SK-N-SH (cell line): ENCODE results near the gene CIAO1. TPM values are rescaled to one million over a fixed set of nuclear protein-coding genes. Genes with fewer than 3 reads are reported as not detected.
A peak's percentile ranks its signal among the peaks of the same experiment; 100 is the strongest.

Source experiments
- CTCF ChIA-PET: fragments of 300-600, 350-600 bp; formaldehyde crosslinking; extraction: SDS; loops from one replicate; lab custom pipeline; 2021; lab: Yijun Ruan, JAX
- POLR2A ChIA-PET: fragments of 350-600 bp; sonication (Branson Sonifier 250); formaldehyde crosslinking; extraction: SDS; loops from one replicate; lab custom pipeline; 2020; ENCODE audit warnings: antibody characterized with exemption, inconsistent platforms; lab: Yijun Ruan, JAX
- DNase-seq: peaks from one replicate; pipeline ENCODE4 v3.0.0; 2012
- H2AFZ ChIP-seq: fragments of 200-600 bp; sonication (generic); 2 replicates; pipeline ENCODE4 v1.8.1; 2016; ENCODE audit warnings: antibody characterized with exemption, mild to moderate bottlenecking, low read depth
- H3F3A ChIP-seq: fragments of 200-600 bp; sonication (generic); replicated peaks from 2 replicates; pipeline ENCODE3; 2016; ENCODE audit warnings: antibody characterized with exemption, mild to moderate bottlenecking; ENCODE audit not compliant: insufficient read depth
- H3K27ac ChIP-seq, 2 experiments: fragments of 200-500 bp in 1 of 2; fragments of 200-600 bp in 1 of 2; sonication (Bioruptor generic) in 1 of 2; sonication (generic), shearing (Covaris generic) in 1 of 2; 2 replicates each; pipeline versions ENCODE4 v1.5.1 to v1.6.1; 2014 to 2016; ENCODE audit warnings: low read depth in 2 of 2, inconsistent platforms in 1 of 2, low read length in 1 of 2, mild to moderate bottlenecking in 1 of 2, mixed read lengths in 1 of 2
- H3K27me3 ChIP-seq: fragments of 200-600 bp; sonication (generic), shearing (Covaris generic); 2 replicates; pipeline ENCODE4 v1.6.1; 2016; ENCODE audit warnings: mixed run types; ENCODE audit not compliant: insufficient read depth
- H3K36me3 ChIP-seq, 2 experiments: fragments of 200-500 bp in 1 of 2; fragments of 200-600 bp in 1 of 2; sonication (Bioruptor generic) in 1 of 2; sonication (generic) in 1 of 2; replicated peaks in 1 of 2; 2 replicates each; pipeline versions ENCODE3 to v1.5.1; 2014 to 2016; ENCODE audit warnings: low read length in 1 of 2, mild to moderate bottlenecking in 1 of 2; ENCODE audit not compliant: insufficient read depth in 2 of 2, control insufficient read depth in 1 of 2
- H3K4me1 ChIP-seq, 2 experiments: fragments of 200-500 bp in 1 of 2; fragments of 200-600 bp in 1 of 2; sonication (Bioruptor generic) in 1 of 2; sonication (generic), shearing (Covaris generic) in 1 of 2; 2 replicates each; pipeline versions ENCODE4 v1.5.1 to v1.6.1; 2014 to 2016; ENCODE audit warnings: low read depth in 1 of 2, low read length in 1 of 2, mixed run types in 1 of 2; ENCODE audit not compliant: insufficient read depth in 2 of 2, control insufficient read depth in 1 of 2
- H3K4me2 ChIP-seq: fragments of 200-600 bp; sonication (generic), shearing (Covaris generic); 2 replicates; pipeline ENCODE4 v1.6.1; 2017; ENCODE audit warnings: mixed run types
- H3K4me3 ChIP-seq, 2 experiments: fragments of 200-500 bp in 1 of 2; fragments of 200-600 bp in 1 of 2; sonication (Bioruptor generic) in 1 of 2; sonication (generic), shearing (Covaris generic) in 1 of 2; 2 replicates each; pipeline versions ENCODE4 v1.5.1 to v1.8.1; 2014 to 2016; ENCODE audit warnings: low read depth in 2 of 2, inconsistent platforms in 1 of 2, low read length in 1 of 2, mild to moderate bottlenecking in 1 of 2, mixed read lengths in 1 of 2, moderate library complexity in 1 of 2
- H3K79me2 ChIP-seq: fragments of 200-600 bp; sonication (generic); 2 replicates; pipeline ENCODE4 v1.8.1; 2017; ENCODE audit warnings: mild to moderate bottlenecking; ENCODE audit not compliant: insufficient read depth
- H3K9ac ChIP-seq: fragments of 200-600 bp; sonication (generic); 2 replicates; pipeline ENCODE4 v1.6.1; 2017; ENCODE audit warnings: mixed run types
- H3K9me2 ChIP-seq: fragments of 200-600 bp; sonication (generic); 2 replicates; pipeline ENCODE4 v1.6.1; 2017; ENCODE audit warnings: mixed run types
- H3K9me3 ChIP-seq: fragments of 200-600 bp; sonication (generic); 2 replicates; pipeline ENCODE4 v1.6.1; 2017; ENCODE audit warnings: mixed run types, mild to moderate bottlenecking, moderate library complexity
- H4K20me1 ChIP-seq: fragments of 200-600 bp; sonication (generic); 2 replicates; pipeline ENCODE4 v1.6.1; 2017; ENCODE audit warnings: mild to moderate bottlenecking, mixed run types; ENCODE audit not compliant: insufficient read depth
- CHD2 ChIP-seq: fragments of 150-350 bp; IDR thresholded peaks from 2 replicates; pipeline ENCODE4 v1.6.1; 2018; ENCODE audit warnings: low read length; ENCODE audit not compliant: partially characterized antibody
- CTCF ChIP-seq: fragments of 200-600 bp; sonication (generic); IDR thresholded peaks from 2 replicates; pipeline ENCODE4 v1.6.1; 2017; ENCODE audit warnings: antibody characterized with exemption, mild to moderate bottlenecking, moderate library complexity
- ELF1 ChIP-seq: IDR thresholded peaks from 2 replicates; pipeline ENCODE4 v1.4.0; 2012
- EZH2phosphoT487 ChIP-seq: fragments of 200-600 bp; sonication (generic); IDR thresholded peaks from 2 replicates; pipeline ENCODE4 v1.6.1; 2017; ENCODE audit warnings: low read depth, mixed run types, mild to moderate bottlenecking, antibody characterized with exemption, moderate library complexity, borderline replicate concordance
- FOXM1 ChIP-seq: IDR thresholded peaks from 2 replicates; pipeline ENCODE4 v1.4.0; 2012; ENCODE audit warnings: low read depth, mild to moderate bottlenecking
- GATA2 ChIP-seq: sonication (generic); formaldehyde crosslinking; IDR thresholded peaks from 2 replicates; pipeline ENCODE4 v1.5.0; 2020; ENCODE audit warnings: mild to moderate bottlenecking, missing genetic modification reagents
- IRF3 ChIP-seq: fragments of 150-350 bp; IDR thresholded peaks from 2 replicates; pipeline ENCODE4 v1.6.1; 2016; ENCODE audit warnings: mild to moderate bottlenecking, low read depth, low read length
- MAX ChIP-seq: IDR thresholded peaks from 2 replicates; pipeline ENCODE4 v1.4.0; 2012; ENCODE audit warnings: low read depth
- MXI1 ChIP-seq: IDR thresholded peaks from 2 replicates; pipeline ENCODE4 v1.6.1; 2012; ENCODE audit warnings: mild to moderate bottlenecking, low read depth, low read length, improper control_type of control experiment
- NFIC ChIP-seq: IDR thresholded peaks from 2 replicates; pipeline ENCODE4 v1.4.0; 2012; ENCODE audit warnings: borderline replicate concordance
- NRF1 ChIP-seq: IDR thresholded peaks from 2 replicates; pipeline ENCODE4 v1.6.1; 2012; ENCODE audit warnings: low read depth, mild to moderate bottlenecking, low read length
- RCOR1 ChIP-seq: fragments of 150-350 bp; IDR thresholded peaks from 2 replicates; pipeline ENCODE4 v1.6.1; 2017; ENCODE audit warnings: antibody characterized with exemption, low read length
- RXRA ChIP-seq: IDR thresholded peaks from 2 replicates; pipeline ENCODE4 v1.4.0; 2012; ENCODE audit warnings: low read depth, mild to moderate bottlenecking, borderline replicate concordance
- SMC3 ChIP-seq: IDR thresholded peaks from 2 replicates; pipeline ENCODE4 v1.6.1; 2012; ENCODE audit warnings: low read depth, low read length, improper control_type of control experiment
- TAF1 ChIP-seq: IDR thresholded peaks from 2 replicates; pipeline ENCODE4 v1.6.1; 2012; ENCODE audit warnings: low read depth, mild to moderate bottlenecking, low read length, moderate library complexity, borderline replicate concordance
- TCF12 ChIP-seq: IDR thresholded peaks from 2 replicates; pipeline ENCODE4 v1.4.0; 2012
- TEAD4 ChIP-seq: IDR thresholded peaks from 2 replicates; pipeline ENCODE4 v1.4.0; 2012; ENCODE audit warnings: mild to moderate bottlenecking, borderline replicate concordance; ENCODE audit not compliant: insufficient read depth
- ZBTB33 ChIP-seq: IDR thresholded peaks from 2 replicates; pipeline ENCODE4 v1.4.0; 2012; ENCODE audit warnings: low read depth, borderline replicate concordance
- polyA plus RNA-seq, 3 experiments: library from polyadenylated mRNA; depleted of rRNA; stranded (reverse); fragments of >200 nt; gene quantifications; 2 replicates each; pipeline ENCODE4 v1.2.3, GENCODE V29; 2012

CIAO1 gene
- polyA plus RNA-seq, 1 of the 3 experiments (the other 2 are of a cell fraction): 120 TPM

- TF ChIP-seq IRF3 (no peak), CTCF (no peak), NRF1 (no peak), NFIC (0 out of 2 replicates have a peak, but pooled peaks have one; percentile 57), CHD2 (no peak), TCF12 (peak; percentile 74), RCOR1 (no peak), TEAD4 (no peak), GATA2 (CRISPR knock-in tag) (no peak)
These were observed 49.5 kb downstream of the CIAO1 start (continued) for GRCh38 chr2:96315400-96316071.

- no peak for DNase-seq
- ChIA-PET CTCF (no interaction called here), POLR2A (no interaction called here)
- Histone ChIP-seq H3K4me3 (no peak overlapping the region), H3K36me3 (no peaks in the 10 kb centered on the region), H3K9me3 (no peaks in the 10 kb centered on the region), H3K9me2 (no peaks in the 10 kb centered on the region), H3K79me2 (no peaks in the 10 kb centered on the region), H4K20me1 (no peaks in the 10 kb centered on the region), H3K4me2 (no peak overlapping the region), H3K27ac (no peak overlapping the region), H3F3A (peaks cover 14% of the 10 kb centered on the region), H3K9ac (no peak overlapping the region), H3K27me3 (no peaks in the 10 kb centered on the region), H2AFZ (no peak overlapping the region), H3K4me1 (peaks cover 2 to 13% of the 10 kb centered on the region in 2 experiments; a peak in 3 of 4 replicates)
- no peak for TF ChIP-seq CHD2
- TF ChIP-seq ZBTB33: no peak
- no peak for TF ChIP-seq TAF1
- TF ChIP-seq FOXM1: no peak
- no peak for TF ChIP-seq MAX
- no peak for TF ChIP-seq ELF1
- TF ChIP-seq MXI1: no peak
- no peak for TF ChIP-seq SMC3
- TF ChIP-seq EZH2phosphoT487: no peak
- TF ChIP-seq RXRA: no peak
- TF ChIP-seq IRF3: no peak
These were observed 51.0 kb downstream of the CIAO1 start for GRCh38 chr2:96316999-96317398.
